Kidney capillary endothelial cell (primary cell): Measurements from ENCODE around the gene RBSN.

ENCODE experiments used
- DNase-seq: peaks from one replicate; pipeline ENCODE4 v3.0.0-alpha.2; 2018; ENCODE audit warnings: low spot score

RBSN gene

GRCh38 chr3:15099364-15100098, 583 bp upstream of the RBSN start:
- DNase-seq: peak; percentile 21

GRCh38 chr3:15097891-15098290, 1.1 kb downstream of the RBSN start:
- no peak for DNase-seq

GRCh38 chr3:15096046-15096445, 2.9 kb downstream of the RBSN start:
- no peak for DNase-seq

GRCh38 chr3:15094187-15094875, 4.6 kb downstream of the RBSN start:
- DNase-seq: no peak

- DNase-seq: no peak
Observed at GRCh38 chr3:15092686-15093085, 6.3 kb downstream of the RBSN start.

GRCh38 chr3:15091575-15091974, 7.4 kb downstream of the RBSN start:
- DNase-seq: no peak

GRCh38 chr3:15089201-15089600, 9.7 kb downstream of the RBSN start:
- no peak for DNase-seq

GRCh38 chr3:15086699-15087098, 12.2 kb downstream of the RBSN start:
- DNase-seq: no peak

- DNase-seq: no peak
Observed at GRCh38 chr3:15086263-15086662, 12.7 kb downstream of the RBSN start.

- DNase-seq: no peak
Observed at GRCh38 chr3:15083252-15083651, 15.7 kb downstream of the RBSN start.

GRCh38 chr3:15081960-15082664, 16.8 kb downstream of the RBSN start:
- DNase-seq: no peak

- no peak for DNase-seq
Observed at GRCh38 chr3:15079091-15079490, 19.9 kb downstream of the RBSN start.

- DNase-seq: no peak
Observed at GRCh38 chr3:15074500-15074899, 24.4 kb downstream of the RBSN start.

- no peak for DNase-seq
Observed at GRCh38 chr3:15071699-15072098, 27.2 kb downstream of the RBSN start.

GRCh38 chr3:15069441-15069840, 29.5 kb downstream of the RBSN start:
- DNase-seq: no peak

- DNase-seq: no peak
Observed at GRCh38 chr3:15066467-15066866, 32.5 kb downstream of the RBSN start.

GRCh38 chr3:15065550-15066007, 33.4 kb downstream of the RBSN start:
- no peak for DNase-seq

- peak; percentile 92 for DNase-seq
Observed at GRCh38 chr3:15064835-15065549, 34.0 kb downstream of the RBSN start, which contains the start of gene MRPS25. Gene MRPS25, minus strand, starts transcription at chr3:15065315. Its CDS starts 121 bp downstream, at chr3:15065194.

- DNase-seq: peak; percentile 61
Observed at GRCh38 chr3:15064299-15064834, 34.6 kb downstream of the RBSN start.

- no peak for DNase-seq
Observed at GRCh38 chr3:15063656-15064286, 35.2 kb downstream of the RBSN start.

- no peak for DNase-seq
Observed at GRCh38 chr3:15063238-15063637, 35.7 kb downstream of the RBSN start.
